RWPE2 (cell line): ENCODE measurements around the gene KIF26B.

ENCODE experiments used
- ATAC-seq: fragments of 200-7000 bp; cut with Tn5 transposase; 3 replicates; pipeline ENCODE4 v1.9.1; 2021; ENCODE audit warnings: low read depth
- DNase-seq: peaks from one replicate; pipeline ENCODE4 v3.0.0-alpha.2; 2020; ENCODE audit warnings: low spot score
- H3K27ac ChIP-seq: fragments of 450-650 bp; 2 replicates; pipeline ENCODE4 v1.5.1; 2017; ENCODE audit warnings: mild to moderate bottlenecking; ENCODE audit not compliant: poor library complexity, severe bottlenecking
- H3K27me3 ChIP-seq: fragments of 250-450 bp; sonication (Bioruptor Pico); 2 replicates; pipeline ENCODE4 v1.5.1; 2021; ENCODE audit warnings: mild to moderate bottlenecking, moderate library complexity; ENCODE audit not compliant: insufficient read depth, poor library complexity, severe bottlenecking
- H3K36me3 ChIP-seq: fragments of 250-450 bp; sonication (Bioruptor Pico); 2 replicates; pipeline ENCODE4 v1.5.1; 2020; ENCODE audit warnings: low read depth, mild to moderate bottlenecking, moderate library complexity
- H3K4me1 ChIP-seq: fragments of 250-450 bp; sonication (Bioruptor Pico); 2 replicates; pipeline ENCODE4 v1.5.1; 2021; ENCODE audit warnings: mild to moderate bottlenecking, moderate library complexity; ENCODE audit not compliant: insufficient read depth, poor library complexity, severe bottlenecking
- H3K4me3 ChIP-seq: fragments of 250-450 bp; sonication (Bioruptor Pico); 2 replicates; pipeline ENCODE4 v1.5.1; 2021; ENCODE audit warnings: mild to moderate bottlenecking, moderate library complexity; ENCODE audit not compliant: severe bottlenecking
- H3K9me3 ChIP-seq: fragments of 250-450 bp; sonication (Bioruptor Pico); 2 replicates; pipeline ENCODE4 v1.5.1; 2021; ENCODE audit warnings: mild to moderate bottlenecking, moderate library complexity; ENCODE audit not compliant: severe bottlenecking
- CTCF ChIP-seq: fragments of 450-650 bp; IDR thresholded peaks from one replicate; pipeline ENCODE4 v1.5.1; 2017; ENCODE audit warnings: mild to moderate bottlenecking, moderate library complexity; ENCODE audit not compliant: poor library complexity, severe bottlenecking

The KIF26B gene

GRCh38 chr1:245383396-245384330 lies 228.9 kb downstream of the KIF26B start:
- no peaks in the 10 kb centered on the region for H3K36me3 ChIP-seq
- H3K4me3 ChIP-seq: no peak overlapping the region
- ATAC-seq (no peak), DNase-seq (no peak)
- H3K27ac ChIP-seq: no peak overlapping the region
- H3K27me3 ChIP-seq: no peaks in the 10 kb centered on the region
- TF ChIP-seq CTCF: no peak
- no peaks in the 10 kb centered on the region for H3K4me1 ChIP-seq
- H3K9me3 ChIP-seq: no peaks in the 10 kb centered on the region

GRCh38 chr1:245386297-245386971 lies 231.6 kb downstream of the KIF26B start:
- Histone ChIP-seq H3K36me3 (no peaks in the 10 kb centered on the region), H3K27me3 (no peaks in the 10 kb centered on the region), H3K4me1 (no peaks in the 10 kb centered on the region), H3K27ac (no peak overlapping the region), H3K4me3 (no peak overlapping the region), H3K9me3 (no peaks in the 10 kb centered on the region)
- no peak for ATAC-seq
- no peak for DNase-seq
- no peak for TF ChIP-seq CTCF

- no peak for ATAC-seq
- Histone ChIP-seq H3K36me3 (no peaks in the 10 kb centered on the region), H3K27me3 (no peaks in the 10 kb centered on the region), H3K27ac (no peak overlapping the region), H3K9me3 (no peaks in the 10 kb centered on the region), H3K4me1 (no peaks in the 10 kb centered on the region), H3K4me3 (no peak overlapping the region)
- TF ChIP-seq CTCF: no peak
- DNase-seq: no peak
Measured at GRCh38 chr1:245388687-245389086, 233.9 kb downstream of the KIF26B start.

- Histone ChIP-seq H3K4me1 (no peaks in the 10 kb centered on the region), H3K4me3 (no peak overlapping the region), H3K9me3 (no peaks in the 10 kb centered on the region), H3K27ac (no peak overlapping the region), H3K27me3 (no peaks in the 10 kb centered on the region), H3K36me3 (no peaks in the 10 kb centered on the region)
- ATAC-seq (no peak), DNase-seq (no peak)
- TF ChIP-seq CTCF: no peak
Measured at GRCh38 chr1:245389873-245390272, 235.1 kb downstream of the KIF26B start.
